AG09319 (cell line): Measurements from ENCODE around the gene VPS33B.
A peak's percentile ranks its signal among the peaks of the same experiment; 100 is the strongest.

Experiments
- DNase-seq: peaks from one replicate; pipeline ENCODE4 v3.0.0-alpha.2; 2010; ENCODE audit warnings: low read depth; ENCODE audit errors: extremely low read depth
- TF ChIP-seq, protein P1 (sequence below): IDR thresholded peaks from 2 replicates; pipeline ENCODE4 v1.5.1; 2011; ENCODE audit warnings: low read depth, mild to moderate bottlenecking, inconsistent platforms, low read length, moderate library complexity

Gene VPS33B

DNA sequence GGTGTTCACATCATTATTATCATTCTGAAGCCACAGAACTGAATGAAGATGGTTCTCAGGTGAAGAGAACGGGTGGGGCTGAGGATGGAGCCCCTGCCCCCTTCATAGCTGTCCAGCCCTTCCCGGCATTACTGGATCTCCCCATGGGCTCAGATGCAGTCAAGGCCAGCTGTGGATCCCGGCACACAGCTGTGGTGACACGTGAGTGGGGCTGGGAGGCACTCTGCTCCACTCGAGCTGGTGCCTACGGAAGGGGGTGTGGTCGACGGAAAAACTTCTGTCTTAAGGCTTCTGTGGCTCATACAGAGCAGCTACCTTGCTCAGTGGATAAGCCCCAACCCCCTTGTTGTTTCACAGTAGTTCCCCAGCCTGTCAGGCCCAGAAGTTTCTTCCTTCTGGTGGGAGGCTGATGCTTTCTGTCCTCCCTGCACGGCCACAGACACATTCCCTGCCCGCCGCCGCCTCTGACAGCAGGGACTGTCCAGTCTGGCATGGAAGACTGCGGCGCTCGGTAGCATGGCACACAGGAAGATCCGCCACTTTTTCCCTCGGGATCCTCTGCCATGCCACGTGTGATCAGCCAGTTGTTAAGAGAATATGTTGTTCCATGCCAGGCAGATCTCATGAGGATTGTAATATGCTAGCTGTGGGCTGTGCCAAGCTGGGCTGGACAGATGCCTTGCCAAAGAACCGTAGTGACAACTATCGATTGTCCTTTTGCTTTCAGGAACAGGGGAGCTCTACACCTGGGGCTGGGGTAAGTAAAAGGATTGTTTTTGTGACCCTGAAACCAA is 61.9 kb downstream of the VPS33B start:
- TF ChIP-seq, protein P1, sequence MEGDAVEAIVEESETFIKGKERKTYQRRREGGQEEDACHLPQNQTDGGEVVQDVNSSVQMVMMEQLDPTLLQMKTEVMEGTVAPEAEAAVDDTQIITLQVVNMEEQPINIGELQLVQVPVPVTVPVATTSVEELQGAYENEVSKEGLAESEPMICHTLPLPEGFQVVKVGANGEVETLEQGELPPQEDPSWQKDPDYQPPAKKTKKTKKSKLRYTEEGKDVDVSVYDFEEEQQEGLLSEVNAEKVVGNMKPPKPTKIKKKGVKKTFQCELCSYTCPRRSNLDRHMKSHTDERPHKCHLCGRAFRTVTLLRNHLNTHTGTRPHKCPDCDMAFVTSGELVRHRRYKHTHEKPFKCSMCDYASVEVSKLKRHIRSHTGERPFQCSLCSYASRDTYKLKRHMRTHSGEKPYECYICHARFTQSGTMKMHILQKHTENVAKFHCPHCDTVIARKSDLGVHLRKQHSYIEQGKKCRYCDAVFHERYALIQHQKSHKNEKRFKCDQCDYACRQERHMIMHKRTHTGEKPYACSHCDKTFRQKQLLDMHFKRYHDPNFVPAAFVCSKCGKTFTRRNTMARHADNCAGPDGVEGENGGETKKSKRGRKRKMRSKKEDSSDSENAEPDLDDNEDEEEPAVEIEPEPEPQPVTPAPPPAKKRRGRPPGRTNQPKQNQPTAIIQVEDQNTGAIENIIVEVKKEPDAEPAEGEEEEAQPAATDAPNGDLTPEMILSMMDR: no peak
- DNase-seq: no peak

DNA sequence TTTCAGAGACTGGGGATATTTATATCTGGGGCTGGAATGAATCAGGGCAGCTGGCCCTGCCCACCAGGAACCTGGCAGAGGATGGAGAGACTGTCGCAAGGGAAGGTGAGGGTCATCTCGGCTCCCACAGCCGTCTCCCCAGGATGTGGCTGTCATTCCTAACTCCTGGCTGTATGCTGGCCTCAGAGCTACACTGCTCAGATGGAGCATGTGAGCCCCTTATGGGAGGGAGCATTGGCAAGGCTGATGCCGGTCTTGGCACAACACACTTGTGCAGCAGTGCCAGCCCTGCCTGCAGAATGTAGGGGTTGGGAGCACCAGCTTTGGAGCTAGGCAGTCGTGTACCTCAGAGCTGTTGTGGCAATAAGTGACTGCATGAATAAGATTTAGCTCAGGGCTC is 62.5 kb downstream of the VPS33B start:
- TF ChIP-seq, protein P1: no peak
- no peak for DNase-seq

DNA sequence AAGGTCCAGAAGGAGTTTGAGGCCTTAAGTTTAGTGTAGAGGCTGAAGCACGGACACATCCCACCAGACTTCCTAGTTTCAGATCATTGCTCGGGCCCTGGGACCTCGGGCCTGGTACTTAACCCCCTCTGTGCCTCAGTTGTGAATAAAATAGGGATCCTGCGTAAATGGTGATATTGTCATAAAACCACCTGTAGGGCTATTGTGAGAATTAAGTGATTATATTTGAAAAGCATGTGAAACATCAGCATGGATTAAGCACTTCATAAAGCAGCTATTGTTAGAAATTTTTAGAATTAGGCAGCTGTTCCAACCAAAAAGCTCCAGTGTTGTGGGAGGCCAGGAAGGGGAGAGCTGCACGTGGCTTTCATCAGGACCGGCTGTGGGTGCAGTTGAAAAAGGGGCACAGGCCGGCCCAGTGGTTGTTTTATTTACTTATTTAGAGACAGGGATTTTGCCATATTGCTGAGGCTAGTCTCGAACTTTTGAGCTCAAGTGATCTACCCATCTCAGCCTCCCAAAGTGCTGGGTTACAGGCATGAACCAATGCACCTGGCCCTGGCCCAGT is 63.3 kb downstream of the VPS33B start:
- TF ChIP-seq, protein P1: no peak
- DNase-seq: no peak

DNA sequence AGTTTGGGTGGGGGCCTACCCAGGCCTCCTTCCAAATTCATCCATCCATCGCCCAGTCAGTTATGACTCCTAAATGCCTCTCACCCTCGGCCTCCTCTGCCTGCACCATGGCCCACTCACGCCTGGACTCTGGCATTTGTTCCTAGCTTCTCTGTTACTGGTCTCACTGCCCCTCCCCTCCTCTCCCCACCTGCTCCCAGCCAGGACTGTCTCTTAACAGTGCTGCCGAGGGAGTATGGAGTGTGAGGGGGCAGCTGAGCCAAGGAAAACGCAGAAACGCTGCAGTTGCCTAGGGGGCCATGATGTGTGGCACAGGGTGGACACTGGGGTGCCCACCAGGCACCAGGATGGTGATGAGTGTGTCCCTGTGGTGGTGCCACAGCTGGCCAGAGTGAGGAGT is 64.6 kb downstream of the VPS33B start:
- TF ChIP-seq, protein P1: no peak
- no peak for DNase-seq

DNA sequence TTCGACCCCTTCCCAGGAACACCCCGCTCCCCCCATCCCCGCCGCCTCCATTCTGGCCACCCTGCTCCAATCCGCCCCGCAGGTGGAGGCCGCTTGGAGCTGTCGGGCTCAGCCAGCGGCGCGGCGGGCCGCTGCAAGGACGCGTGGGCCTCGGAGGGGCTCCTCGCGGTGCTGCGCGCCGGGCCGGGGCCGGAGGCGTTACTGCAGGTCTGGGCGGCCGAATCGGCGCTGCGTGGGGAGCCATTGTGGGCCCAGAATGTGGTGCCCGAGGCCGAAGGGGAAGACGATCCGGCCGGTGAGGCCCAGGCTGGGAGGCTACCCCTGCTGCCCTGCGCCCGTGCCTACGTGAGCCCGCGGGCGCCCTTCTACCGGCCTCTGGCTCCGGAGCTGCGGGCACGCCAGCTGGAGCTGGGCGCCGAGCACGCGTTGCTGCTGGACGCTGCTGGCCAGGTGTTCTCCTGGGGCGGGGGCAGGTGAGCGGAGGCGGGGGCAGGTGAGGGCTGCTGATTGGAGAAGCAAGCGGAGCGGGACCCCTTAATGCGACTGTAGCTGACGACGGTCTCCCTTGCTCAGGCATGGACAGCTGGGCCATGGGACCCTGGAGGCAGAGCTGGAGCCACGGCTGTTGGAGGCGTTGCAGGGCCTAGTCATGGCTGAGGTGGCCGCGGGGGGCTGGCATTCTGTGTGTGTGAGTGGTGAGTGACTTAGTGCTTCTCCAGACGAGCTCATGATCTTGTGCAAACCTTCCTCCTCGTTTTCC is 65.2 kb downstream of the VPS33B start:
- TF ChIP-seq, protein P1: no peak
- no peak for DNase-seq

DNA sequence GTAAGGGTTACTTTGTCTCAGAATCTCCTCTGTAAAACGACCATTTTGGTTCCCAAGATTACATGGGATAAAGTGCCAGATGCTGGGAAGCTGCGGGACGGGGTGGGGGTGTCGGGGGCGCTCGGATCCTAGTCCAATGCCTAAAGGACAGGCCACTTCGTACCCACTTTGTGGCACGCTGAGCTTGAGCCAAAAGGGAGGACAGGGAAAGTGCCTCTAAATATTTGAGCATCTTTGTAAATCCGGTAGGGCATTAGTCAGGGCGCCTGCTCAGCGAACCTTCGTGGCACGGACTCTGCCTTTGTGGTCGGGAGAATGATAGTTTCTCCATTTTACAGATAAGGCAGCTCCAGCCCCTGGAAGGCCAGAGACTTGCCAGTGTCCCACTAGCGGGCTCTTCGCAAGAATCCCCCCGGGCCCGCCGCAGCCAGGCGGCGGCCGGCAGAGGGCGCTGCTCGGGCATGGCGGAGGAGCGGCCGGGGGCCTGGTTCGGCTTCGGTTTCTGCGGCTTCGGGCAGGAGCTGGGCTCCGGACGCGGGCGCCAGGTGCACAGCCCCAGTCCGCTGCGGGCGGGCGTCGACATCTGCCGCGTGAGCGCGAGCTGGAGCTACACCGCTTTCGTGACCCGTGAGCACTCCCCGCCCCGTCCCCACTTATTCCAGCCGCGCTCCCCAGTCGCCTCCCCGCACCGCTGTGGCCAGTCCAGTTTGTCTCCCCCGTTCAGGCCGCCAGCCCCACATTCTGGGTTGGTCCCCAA is 65.9 kb downstream of the VPS33B start:
- no peak for DNase-seq
- TF ChIP-seq, protein P1: peak; percentile 65
